ENCODE data around the gene C10orf120. TPM values are rescaled to one million over a fixed set of nuclear protein-coding genes. Genes with fewer than 3 reads are reported as not detected.

C10orf120 gene
- total and polyA plus RNA-seq, 9 donors, result not detected

GRCh38 chr10:122664501-122664900 is 35.1 kb downstream of the C10orf120 start:
- no peak overlapping the region for H3K4me3 ChIP-seq (ENCODE audit: low read length)
- no peaks in the 10 kb centered on the region for H3K4me1 ChIP-seq (ENCODE audit: control insufficient read depth, insufficient read depth, low read length)
- H3K27me3 ChIP-seq (ENCODE audit: control insufficient read depth, insufficient read depth, low read length), result peaks cover 4% of the 10 kb centered on the region
- no peaks in the 10 kb centered on the region for H3K36me3 ChIP-seq (ENCODE audit: control insufficient read depth, insufficient read depth, low read length)
- no peak for DNase-seq
- no peak overlapping the region for H3K27ac ChIP-seq (ENCODE audit: low read length)
- 78% methylated on average over 5 of the region's 8 CpGs for WGBS (ENCODE audit: insufficient coverage)
- H3K9me3 ChIP-seq (replicated peaks; ENCODE audit: control insufficient read depth, low read depth, low read length), result no peaks in the 10 kb centered on the region

DNA sequence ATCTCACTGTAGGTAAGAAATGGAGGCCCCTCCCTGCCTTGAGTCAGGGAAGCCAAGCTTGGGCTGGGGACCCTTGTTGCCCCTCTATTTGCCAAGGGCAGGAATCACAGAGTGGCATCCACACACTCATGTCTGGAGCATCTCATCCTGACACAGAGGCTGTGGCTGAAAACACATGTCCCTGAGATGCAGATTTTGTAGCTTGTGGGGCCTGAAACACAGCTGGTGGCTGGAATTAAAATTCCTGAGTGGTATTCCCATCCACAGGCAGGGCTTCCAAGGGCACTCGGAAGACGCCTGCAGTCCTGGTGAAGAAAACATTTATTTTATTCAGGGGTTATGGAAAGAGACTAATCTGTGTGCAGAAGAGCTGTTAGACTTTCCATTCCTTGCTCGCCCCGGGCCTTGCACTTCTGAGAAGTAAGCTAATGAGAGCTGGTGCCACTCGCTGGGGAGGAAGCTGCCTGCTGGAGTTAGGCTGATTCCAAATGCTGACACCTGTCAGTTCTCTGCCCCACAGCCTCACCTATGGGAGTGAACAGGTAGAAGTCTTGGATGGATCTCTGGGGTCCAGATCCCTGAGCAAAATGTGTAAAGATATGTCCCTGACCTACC is 36.0 kb downstream of the C10orf120 start:
- H3K4me3 ChIP-seq (ENCODE audit: low read length), result no peak overlapping the region
- 84% methylated on average over 4 of the region's 5 CpGs for WGBS (ENCODE audit: insufficient coverage)
- no peaks in the 10 kb centered on the region for H3K36me3 ChIP-seq (ENCODE audit: control insufficient read depth, insufficient read depth, low read length)
- peaks cover 4% of the 10 kb centered on the region for H3K27me3 ChIP-seq (ENCODE audit: control insufficient read depth, insufficient read depth, low read length)
- H3K27ac ChIP-seq (ENCODE audit: low read length), result no peak overlapping the region
- DNase-seq, result no peak
- no peaks in the 10 kb centered on the region for H3K9me3 ChIP-seq (replicated peaks; ENCODE audit: control insufficient read depth, low read depth, low read length)
- H3K4me1 ChIP-seq (ENCODE audit: control insufficient read depth, insufficient read depth, low read length), result no peaks in the 10 kb centered on the region

DNA sequence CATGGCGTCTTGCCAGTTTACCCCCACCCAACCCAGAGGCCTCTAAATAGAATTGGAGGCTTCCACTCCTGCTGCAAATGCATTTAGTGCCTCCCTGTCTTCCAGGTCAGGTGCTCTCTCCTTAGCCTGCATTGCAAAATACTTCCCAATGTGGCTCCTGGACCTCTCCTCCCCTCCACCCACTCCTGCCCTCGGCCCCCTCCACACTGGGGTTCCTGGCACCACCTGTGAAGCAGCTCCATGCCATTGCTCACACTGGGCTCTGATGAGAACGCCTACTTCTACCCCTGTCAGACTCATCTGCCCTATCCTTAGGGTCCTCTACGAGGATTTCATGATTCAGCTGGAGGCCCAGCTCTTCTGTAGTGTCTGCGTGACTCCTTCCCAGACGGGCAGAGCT is 37.4 kb downstream of the C10orf120 start:
- no peak overlapping the region for H3K4me3 ChIP-seq (ENCODE audit: low read length)
- 64% methylated on average over 5 of the region's 6 CpGs for WGBS (ENCODE audit: insufficient coverage)
- H3K4me1 ChIP-seq (ENCODE audit: control insufficient read depth, insufficient read depth, low read length), result no peaks in the 10 kb centered on the region
- H3K9me3 ChIP-seq (replicated peaks; ENCODE audit: control insufficient read depth, low read depth, low read length), result no peaks in the 10 kb centered on the region
- H3K27me3 ChIP-seq (ENCODE audit: control insufficient read depth, insufficient read depth, low read length), result peaks cover 4% of the 10 kb centered on the region
- DNase-seq, result no peak
- no peak overlapping the region for H3K27ac ChIP-seq (ENCODE audit: low read length)
- no peaks in the 10 kb centered on the region for H3K36me3 ChIP-seq (ENCODE audit: control insufficient read depth, insufficient read depth, low read length)

GRCh38 chr10:122660696-122661095 is 39.0 kb downstream of the C10orf120 start:
- 60% methylated on average over 3 of the region's 6 CpGs for WGBS (ENCODE audit: insufficient coverage)
- peaks cover 4% of the 10 kb centered on the region for H3K27me3 ChIP-seq (ENCODE audit: control insufficient read depth, insufficient read depth, low read length)

DNA sequence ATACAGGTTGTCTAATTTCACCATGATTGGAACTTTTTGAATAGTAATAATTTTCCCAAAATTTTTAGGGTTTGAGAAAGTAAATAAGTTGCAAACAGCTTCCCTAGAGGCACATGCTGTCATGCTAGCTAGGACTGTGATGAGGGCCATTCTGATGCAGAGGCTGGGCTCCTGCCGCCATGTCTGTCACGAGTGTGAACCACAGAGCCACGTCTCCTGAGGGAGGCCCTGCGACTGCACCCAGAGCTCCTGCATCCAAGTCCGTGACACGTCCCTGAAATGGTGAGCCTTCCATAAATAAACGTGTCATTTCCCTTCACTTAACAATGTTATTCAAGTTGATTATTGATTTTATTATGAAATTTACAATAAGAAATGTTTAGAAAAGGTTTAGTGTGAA is 40.0 kb downstream of the C10orf120 start:
- WGBS (ENCODE audit: insufficient coverage), result 94% methylated on average over 3 of the region's 7 CpGs
- Histone ChIP-seq H3K27ac (ENCODE audit: low read length) (no peak overlapping the region), H3K4me1 (ENCODE audit: control insufficient read depth, insufficient read depth, low read length) (no peaks in the 10 kb centered on the region), H3K36me3 (ENCODE audit: control insufficient read depth, insufficient read depth, low read length) (no peaks in the 10 kb centered on the region), H3K4me3 (ENCODE audit: low read length) (no peak overlapping the region), H3K9me3 (replicated peaks; ENCODE audit: control insufficient read depth, low read depth, low read length) (no peaks in the 10 kb centered on the region), H3K27me3 (ENCODE audit: control insufficient read depth, insufficient read depth, low read length) (peaks cover 6% of the 10 kb centered on the region)
- DNase-seq, result no peak

More at GRCh38 chr10:122660696-122661095, 39.0 kb downstream of the C10orf120 start:
- H3K36me3 ChIP-seq (ENCODE audit: control insufficient read depth, insufficient read depth, low read length), result no peaks in the 10 kb centered on the region
- H3K27ac ChIP-seq (ENCODE audit: low read length), result no peak overlapping the region
- no peaks in the 10 kb centered on the region for H3K4me1 ChIP-seq (ENCODE audit: control insufficient read depth, insufficient read depth, low read length)
- no peak overlapping the region for H3K4me3 ChIP-seq (ENCODE audit: low read length)
- no peak for DNase-seq
- no peaks in the 10 kb centered on the region for H3K9me3 ChIP-seq (replicated peaks; ENCODE audit: control insufficient read depth, low read depth, low read length)

DNA sequence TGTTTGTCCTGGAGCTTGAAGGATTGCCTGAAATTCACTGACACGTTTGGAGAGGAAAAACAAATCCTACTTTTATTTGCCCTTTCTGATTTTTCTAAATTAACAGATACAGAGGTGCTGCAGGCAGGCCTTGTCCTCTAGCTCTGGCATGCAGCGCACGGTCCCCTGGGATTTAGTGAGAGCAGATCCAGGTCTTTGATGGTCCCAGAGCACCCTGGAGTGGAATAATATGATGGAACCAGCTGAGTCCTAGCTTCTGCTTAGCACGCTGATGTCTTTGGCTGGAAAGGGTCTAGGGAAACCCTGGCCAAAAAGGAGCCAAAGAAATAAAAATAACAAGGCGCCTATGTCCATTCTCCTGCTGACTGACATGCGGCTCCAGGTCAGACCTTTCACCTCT is 40.5 kb downstream of the C10orf120 start:
- no peak for DNase-seq
- Histone ChIP-seq H3K36me3 (ENCODE audit: control insufficient read depth, insufficient read depth, low read length) (no peaks in the 10 kb centered on the region), H3K4me3 (ENCODE audit: low read length) (no peak overlapping the region), H3K9me3 (replicated peaks; ENCODE audit: control insufficient read depth, low read depth, low read length) (no peaks in the 10 kb centered on the region), H3K4me1 (ENCODE audit: control insufficient read depth, insufficient read depth, low read length) (no peaks in the 10 kb centered on the region), H3K27me3 (ENCODE audit: control insufficient read depth, insufficient read depth, low read length) (peaks cover 6% of the 10 kb centered on the region), H3K27ac (ENCODE audit: low read length) (no peak overlapping the region)
- WGBS (ENCODE audit: insufficient coverage), result 68% methylated on average over 3 of the region's 6 CpGs

- no peaks in the 10 kb centered on the region for H3K4me1 ChIP-seq (ENCODE audit: control insufficient read depth, insufficient read depth, low read length)
- H3K27ac ChIP-seq (ENCODE audit: low read length), result no peak overlapping the region
- no peak overlapping the region for H3K4me3 ChIP-seq (ENCODE audit: low read length)
- no peak for DNase-seq
- peaks cover 5% of the 10 kb centered on the region for H3K27me3 ChIP-seq (ENCODE audit: control insufficient read depth, insufficient read depth, low read length)
- H3K36me3 ChIP-seq (ENCODE audit: control insufficient read depth, insufficient read depth, low read length), result no peaks in the 10 kb centered on the region
- no peaks in the 10 kb centered on the region for H3K9me3 ChIP-seq (replicated peaks; ENCODE audit: control insufficient read depth, low read depth, low read length)
- 61% methylated on average over 7 of the region's 8 CpGs for WGBS (ENCODE audit: insufficient coverage)
Observed at GRCh38 chr10:122658356-122659049, 41.1 kb downstream of the C10orf120 start.

GRCh38 chr10:122657729-122658128 is 41.9 kb downstream of the C10orf120 start:
- no peaks in the 10 kb centered on the region for H3K9me3 ChIP-seq (replicated peaks; ENCODE audit: control insufficient read depth, low read depth, low read length)
- H3K4me3 ChIP-seq (ENCODE audit: low read length), result no peak overlapping the region
- no peaks in the 10 kb centered on the region for H3K36me3 ChIP-seq (ENCODE audit: control insufficient read depth, insufficient read depth, low read length)
- H3K27me3 ChIP-seq (ENCODE audit: control insufficient read depth, insufficient read depth, low read length), result peaks cover 4% of the 10 kb centered on the region
- 49% methylated on average over 3 of the region's 3 CpGs for whole genome bisulfite sequencing (ENCODE audit: insufficient coverage)
- no peak for DNase-seq
- H3K27ac ChIP-seq (ENCODE audit: low read length), result no peak overlapping the region
- no peaks in the 10 kb centered on the region for H3K4me1 ChIP-seq (ENCODE audit: control insufficient read depth, insufficient read depth, low read length)

DNA sequence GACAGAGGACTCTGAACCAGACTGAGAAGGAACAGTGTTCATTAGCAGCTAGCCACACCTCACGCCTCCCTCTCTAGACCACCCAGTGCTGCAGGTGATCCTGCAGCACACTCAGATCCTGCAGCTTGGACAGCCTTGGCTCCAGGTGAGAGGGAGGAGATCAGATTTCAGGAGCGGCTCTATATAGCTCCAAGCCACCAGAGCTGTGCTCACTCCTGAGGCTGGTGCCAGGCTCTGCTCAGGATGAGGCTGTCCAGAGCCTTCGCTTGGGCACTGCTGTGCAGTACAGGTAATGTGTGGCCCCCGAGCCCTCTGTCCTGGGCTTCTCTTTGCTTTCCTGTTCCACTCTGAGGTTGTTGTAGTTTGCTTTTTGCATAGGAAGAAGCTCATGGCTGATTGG is 42.4 kb downstream of the C10orf120 start:
- Histone ChIP-seq H3K36me3 (ENCODE audit: control insufficient read depth, insufficient read depth, low read length) (no peaks in the 10 kb centered on the region), H3K4me3 (ENCODE audit: low read length) (no peak overlapping the region), H3K27ac (ENCODE audit: low read length) (no peak overlapping the region), H3K9me3 (replicated peaks; ENCODE audit: control insufficient read depth, low read depth, low read length) (no peaks in the 10 kb centered on the region), H3K27me3 (ENCODE audit: control insufficient read depth, insufficient read depth, low read length) (peaks cover 6% of the 10 kb centered on the region), H3K4me1 (ENCODE audit: control insufficient read depth, insufficient read depth, low read length) (no peaks in the 10 kb centered on the region)
- no peak for DNase-seq
- WGBS (ENCODE audit: insufficient coverage), result no CpG with 5 or more reads among the region's 4 CpGs

GRCh38 chr10:122656741-122657140 is 42.9 kb downstream of the C10orf120 start:
- peaks cover 6% of the 10 kb centered on the region for H3K27me3 ChIP-seq (ENCODE audit: control insufficient read depth, insufficient read depth, low read length)
- 91% methylated on average over 4 of the region's 5 CpGs for WGBS (ENCODE audit: insufficient coverage)
- no peaks in the 10 kb centered on the region for H3K9me3 ChIP-seq (replicated peaks; ENCODE audit: control insufficient read depth, low read depth, low read length)
- no peak for DNase-seq
- no peak overlapping the region for H3K4me3 ChIP-seq (ENCODE audit: low read length)
- H3K4me1 ChIP-seq (ENCODE audit: control insufficient read depth, insufficient read depth, low read length), result no peaks in the 10 kb centered on the region
- H3K27ac ChIP-seq (ENCODE audit: low read length), result no peak overlapping the region
- H3K36me3 ChIP-seq (ENCODE audit: control insufficient read depth, insufficient read depth, low read length), result no peaks in the 10 kb centered on the region

Measured in muscle of leg (tissue), 11 donors.